Uterus (tissue), 4 donors: ENCODE measurements around the gene UBE2QL1. TPM values are rescaled to one million over a fixed set of nuclear protein-coding genes. Genes with fewer than 3 reads are reported as not detected.

Experiments
- DNase-seq, 2 donors: peaks; one replicate each; pipeline ENCODE4 v3.0.0-alpha.2; 2019 to 2020
- H3K27ac ChIP-seq, 2 donors: fragments of 200-600 bp; sonication (generic); 1 replicate in 1 of 2; 2 replicates in 1 of 2; pipeline ENCODE4 v1.5.1; 2016 to 2018
- H3K27me3 ChIP-seq, 2 donors: fragments of 200-600 bp; sonication (generic); one replicate each; pipeline ENCODE4 v1.5.1; 2018 to 2019; ENCODE audit warnings: control low read depth in 1 of 2
- H3K36me3 ChIP-seq, 2 donors: fragments of 200-600 bp; sonication (generic); one replicate each; pipeline ENCODE4 v1.5.1; 2019; ENCODE audit warnings: control low read depth in 1 of 2
- H3K4me1 ChIP-seq, 2 donors: fragments of 200-600 bp; sonication (generic); one replicate each; pipeline ENCODE4 v1.5.1; 2018 to 2019; ENCODE audit warnings: control low read depth in 1 of 2
- H3K4me3 ChIP-seq, 2 donors: fragments of 200-600 bp; sonication (generic); 1 replicate in 1 of 2; 2 replicates in 1 of 2; pipeline ENCODE4 v1.5.1; 2018 to 2019; ENCODE audit warnings: mild to moderate bottlenecking in 1 of 2
- H3K9me3 ChIP-seq, 2 donors: fragments of 200-600 bp; sonication (generic); one replicate each; pipeline ENCODE4 v1.5.1; 2019; ENCODE audit warnings: control low read depth in 1 of 2
- POLR2A ChIP-seq, 2 donors: fragments of 450-650 bp; IDR thresholded peaks; one replicate each; pipeline ENCODE4 v1.6.1; 2016; ENCODE audit warnings: antibody characterized with exemption in 2 of 2, mild to moderate bottlenecking in 1 of 2, moderate library complexity in 1 of 2
- intact Hi-C: fragments of 100-400 bp; cut with DNase I; formaldehyde crosslinking; loops from one replicate; pipeline ENCODE4 v1.15.1; 2023; ENCODE audit warnings: low total_unique reads
- total RNA-seq, 4 donors: library from RNA; depleted of rRNA in 3 of 4; stranded (reverse); fragments of >200 nt in 3 of 4; gene quantifications; one replicate each; pipeline versions ENCODE4 v1.1.0 to v1.2.4, GENCODE V29; 2014 to 2023
- TF ChIP-seq, protein P1 (sequence below), 4 experiments: fragments of 200-600 bp in 2 of 4; fragments of 450-650 bp in 2 of 4; sonication (generic) in 2 of 4; IDR thresholded peaks; one replicate each; pipeline ENCODE4 v1.5.1; 2016 to 2019; ENCODE audit warnings: antibody characterized with exemption in 4 of 4, mild to moderate bottlenecking in 2 of 4, moderate library complexity in 1 of 4
- donor health status: DM: yes; HTN: yes; CAD: no.

UBE2QL1 gene
- total RNA-seq, 4 donors from 2014 or later, result 0.34 to 0.90 TPM; not detected in 2

DNA sequence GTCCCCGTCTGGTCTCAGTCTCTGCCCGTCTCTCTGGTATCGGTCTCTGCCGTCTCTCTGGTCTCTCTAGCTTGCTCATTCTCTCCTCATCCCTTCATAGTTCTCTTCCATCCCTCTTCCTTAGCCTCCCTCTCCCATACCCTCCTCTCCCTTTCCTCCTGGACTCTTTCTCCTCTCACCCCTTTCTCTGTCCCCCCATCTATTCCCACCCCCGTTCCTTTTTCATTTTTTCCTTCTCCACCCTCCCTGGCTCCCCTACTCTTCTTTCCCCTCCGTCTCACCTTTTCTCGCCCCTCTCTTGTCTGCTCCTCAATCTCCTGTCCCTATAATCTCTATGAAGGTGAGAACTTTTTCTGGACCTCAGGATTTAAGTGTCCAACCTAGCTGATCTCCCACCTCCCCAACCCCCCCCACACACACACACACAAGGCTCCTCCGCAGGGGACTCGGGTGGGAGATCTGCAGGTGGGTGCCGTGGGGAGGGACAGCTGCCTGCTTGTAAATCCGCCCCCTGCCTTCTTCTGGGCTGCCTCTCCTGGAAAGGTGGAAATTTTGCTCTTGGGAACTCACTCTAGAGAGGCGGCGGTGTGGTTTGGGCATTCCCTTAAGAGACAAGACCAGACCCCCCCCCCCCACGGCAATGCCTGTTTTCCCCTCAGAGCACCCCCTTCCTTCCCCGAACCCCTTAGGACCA is 953 bp downstream of the UBE2QL1 start:
- H3K4me3 ChIP-seq, result peak overlapping the region in 1 of 2 donors; percentile 21
- H3K27ac ChIP-seq, result no peak overlapping the region
- no peaks in the 10 kb centered on the region for H3K9me3 ChIP-seq
- no peaks in the 10 kb centered on the region for H3K36me3 ChIP-seq
- intact Hi-C loops, result no loop called here
- peaks cover 0 to 7% of the 10 kb centered on the region in 2 donors for H3K27me3 ChIP-seq
- TF ChIP-seq, protein P1, sequence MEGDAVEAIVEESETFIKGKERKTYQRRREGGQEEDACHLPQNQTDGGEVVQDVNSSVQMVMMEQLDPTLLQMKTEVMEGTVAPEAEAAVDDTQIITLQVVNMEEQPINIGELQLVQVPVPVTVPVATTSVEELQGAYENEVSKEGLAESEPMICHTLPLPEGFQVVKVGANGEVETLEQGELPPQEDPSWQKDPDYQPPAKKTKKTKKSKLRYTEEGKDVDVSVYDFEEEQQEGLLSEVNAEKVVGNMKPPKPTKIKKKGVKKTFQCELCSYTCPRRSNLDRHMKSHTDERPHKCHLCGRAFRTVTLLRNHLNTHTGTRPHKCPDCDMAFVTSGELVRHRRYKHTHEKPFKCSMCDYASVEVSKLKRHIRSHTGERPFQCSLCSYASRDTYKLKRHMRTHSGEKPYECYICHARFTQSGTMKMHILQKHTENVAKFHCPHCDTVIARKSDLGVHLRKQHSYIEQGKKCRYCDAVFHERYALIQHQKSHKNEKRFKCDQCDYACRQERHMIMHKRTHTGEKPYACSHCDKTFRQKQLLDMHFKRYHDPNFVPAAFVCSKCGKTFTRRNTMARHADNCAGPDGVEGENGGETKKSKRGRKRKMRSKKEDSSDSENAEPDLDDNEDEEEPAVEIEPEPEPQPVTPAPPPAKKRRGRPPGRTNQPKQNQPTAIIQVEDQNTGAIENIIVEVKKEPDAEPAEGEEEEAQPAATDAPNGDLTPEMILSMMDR (IDR thresholded peaks at IDR 0.05), result no peak
- TF ChIP-seq POLR2A (IDR thresholded peaks at IDR 0.05), result no peak
- H3K4me1 ChIP-seq, result peaks cover 0 to 6% of the 10 kb centered on the region in 2 donors
- no peak for DNase-seq

DNA sequence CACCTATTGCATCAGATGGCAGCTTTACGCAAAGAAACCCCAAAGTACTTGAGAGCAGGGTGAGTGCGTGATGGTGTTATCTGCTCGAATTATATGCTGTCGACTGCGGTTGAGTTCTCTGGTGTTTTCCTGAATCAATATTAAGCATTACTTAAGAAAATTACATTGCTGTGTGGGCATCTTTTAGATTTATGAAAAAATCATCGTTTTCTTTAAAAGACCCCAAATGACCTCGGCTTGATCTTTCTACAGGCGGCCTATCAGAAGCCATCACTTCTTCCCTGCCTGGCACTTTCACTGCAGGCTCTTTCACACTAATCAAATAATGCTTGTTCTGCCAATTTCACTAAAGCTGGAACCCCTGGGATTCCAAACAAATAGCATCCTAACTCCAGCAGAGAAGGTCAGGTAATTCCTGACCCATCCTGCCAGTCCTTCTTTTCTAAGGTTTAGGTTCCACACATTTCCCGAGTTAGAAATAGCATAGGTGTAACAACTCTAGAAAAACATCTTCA is 1.7 kb downstream of the UBE2QL1 start:
- H3K36me3 ChIP-seq, result no peaks in the 10 kb centered on the region
- H3K27ac ChIP-seq, result no peak overlapping the region
- no peak for DNase-seq
- TF ChIP-seq POLR2A (IDR thresholded peaks at IDR 0.05), result no peak
- TF ChIP-seq, protein P1 (IDR thresholded peaks at IDR 0.05), result no peak
- peaks cover 0 to 7% of the 10 kb centered on the region in 2 donors for H3K27me3 ChIP-seq
- H3K4me3 ChIP-seq, result no peak overlapping the region
- H3K9me3 ChIP-seq, result no peaks in the 10 kb centered on the region
- intact Hi-C loops, result no loop called here
- peaks cover 0 to 6% of the 10 kb centered on the region in 2 donors for H3K4me1 ChIP-seq

DNA sequence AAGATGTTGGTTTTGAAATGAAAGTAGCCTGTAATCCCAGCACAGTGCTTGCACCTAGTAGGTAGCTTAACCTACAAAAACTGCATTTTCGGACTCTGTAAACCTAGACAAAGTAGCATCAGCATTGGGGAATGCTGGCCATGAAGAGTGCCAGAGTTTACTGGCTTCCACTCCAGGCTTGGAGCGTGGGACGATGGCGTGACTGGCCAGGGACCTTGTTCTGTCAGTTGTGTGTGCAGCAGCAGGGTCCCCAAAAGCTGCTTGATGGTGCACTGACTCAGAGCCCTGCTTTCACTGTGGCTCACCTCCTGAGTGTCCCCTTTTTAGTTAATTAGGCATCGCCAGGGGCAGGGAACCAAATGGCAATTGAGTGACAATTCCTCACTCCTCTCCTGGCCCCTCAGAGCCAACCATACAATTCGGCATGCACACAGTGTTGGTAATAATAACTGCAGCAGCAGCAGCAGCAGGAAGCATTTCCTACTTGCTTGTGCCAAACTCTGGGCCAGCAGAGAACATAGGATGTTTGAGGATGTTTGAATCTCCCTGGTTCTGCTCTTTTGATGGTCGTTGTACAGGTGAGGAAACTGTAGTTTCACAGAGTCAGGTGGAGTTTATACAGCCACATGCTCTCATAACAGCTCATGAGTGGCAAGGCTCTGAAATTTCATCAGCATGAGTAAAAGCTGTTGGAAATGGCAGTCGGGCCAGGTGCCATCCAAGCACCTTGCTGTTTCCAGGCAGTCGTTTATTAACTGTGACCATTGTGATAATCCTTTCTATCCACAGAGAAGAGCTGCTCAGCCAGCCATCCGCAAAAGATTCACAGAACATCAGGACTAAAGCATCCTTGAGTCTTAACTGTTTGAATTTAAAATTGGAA is 4.2 kb downstream of the UBE2QL1 start:
- peaks cover 0 to 6% of the 10 kb centered on the region in 2 donors for H3K4me1 ChIP-seq
- H3K27ac ChIP-seq, result no peak overlapping the region
- H3K4me3 ChIP-seq, result no peak overlapping the region
- no peaks in the 10 kb centered on the region for H3K36me3 ChIP-seq
- H3K27me3 ChIP-seq, result peaks cover 0 to 7% of the 10 kb centered on the region in 2 donors
- intact Hi-C loops, result no loop called here
- no peak for TF ChIP-seq POLR2A (IDR thresholded peaks at IDR 0.05)
- TF ChIP-seq, protein P1 (IDR thresholded peaks at IDR 0.05), result no peak
- DNase-seq, result no peak
- no peaks in the 10 kb centered on the region for H3K9me3 ChIP-seq

DNA sequence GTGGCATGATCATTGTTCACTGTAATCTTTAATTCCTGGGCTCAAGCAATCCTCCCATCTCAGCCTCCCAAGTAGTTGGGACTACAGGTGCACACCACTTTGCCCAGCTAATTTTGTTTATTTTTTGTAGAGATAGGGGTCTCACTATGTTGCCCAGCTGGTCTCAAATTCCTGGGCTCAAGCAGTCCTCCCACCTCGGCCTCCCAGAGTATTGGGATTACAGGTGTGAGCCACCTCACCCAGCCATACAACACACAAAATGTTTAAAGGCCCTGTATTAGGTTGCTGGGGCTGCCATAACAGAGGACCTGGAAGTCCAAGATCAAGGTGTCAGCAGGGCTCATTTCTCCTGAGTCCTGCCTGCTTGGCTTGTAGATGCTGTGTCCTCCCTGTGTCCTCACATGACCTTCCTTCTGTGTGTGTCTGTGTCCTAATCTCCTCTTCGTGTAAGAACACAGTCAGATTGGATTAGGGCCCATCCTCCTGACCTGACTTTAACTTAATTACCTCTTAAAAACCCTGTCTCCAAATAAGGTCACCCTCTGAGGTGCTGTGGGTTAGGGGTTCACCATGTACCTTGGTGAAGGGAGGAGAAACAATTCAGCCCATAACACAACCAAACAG is 5.4 kb downstream of the UBE2QL1 start:
- H3K36me3 ChIP-seq, result no peaks in the 10 kb centered on the region
- no peaks in the 10 kb centered on the region for H3K9me3 ChIP-seq
- H3K4me3 ChIP-seq, result no peak overlapping the region
- no peak for TF ChIP-seq POLR2A (IDR thresholded peaks at IDR 0.05)
- TF ChIP-seq, protein P1 (IDR thresholded peaks at IDR 0.05), result no peak
- intact Hi-C loops, result no loop called here
- peaks cover 0 to 2% of the 10 kb centered on the region in 2 donors for H3K4me1 ChIP-seq
- no peak overlapping the region for H3K27ac ChIP-seq
- peaks cover 0 to 7% of the 10 kb centered on the region in 2 donors for H3K27me3 ChIP-seq
- DNase-seq, result no peak
